Epithelial cell of proximal tubule (primary cell): ENCODE data around the gene CTLA4. TPM values are rescaled to one million over a fixed set of nuclear protein-coding genes. Genes with fewer than 3 reads are reported as not detected.

Source experiments
- DNase-seq: peaks from one replicate; pipeline ENCODE4 v3.0.0-alpha.2; 2011; ENCODE audit warnings: low read depth
- H3K4me3 ChIP-seq: 2 replicates; pipeline ENCODE4 v1.5.1; 2011; ENCODE audit warnings: low read depth, mild to moderate bottlenecking, low read length
- total RNA-seq: library from RNA; depleted of rRNA; stranded (reverse); fragments of >200 nt; gene quantifications from 2 replicates; pipeline ENCODE4 v1.2.3, GENCODE V29; 2015
- TF ChIP-seq, protein P1 (sequence below): conservative IDR thresholded peaks from 2 replicates; pipeline ENCODE4 v1.5.1; 2012; ENCODE audit warnings: low read depth, mild to moderate bottlenecking, low read length

CTLA4 gene
- total RNA-seq, 1 donor from 2014 or later: not detected

DNA sequence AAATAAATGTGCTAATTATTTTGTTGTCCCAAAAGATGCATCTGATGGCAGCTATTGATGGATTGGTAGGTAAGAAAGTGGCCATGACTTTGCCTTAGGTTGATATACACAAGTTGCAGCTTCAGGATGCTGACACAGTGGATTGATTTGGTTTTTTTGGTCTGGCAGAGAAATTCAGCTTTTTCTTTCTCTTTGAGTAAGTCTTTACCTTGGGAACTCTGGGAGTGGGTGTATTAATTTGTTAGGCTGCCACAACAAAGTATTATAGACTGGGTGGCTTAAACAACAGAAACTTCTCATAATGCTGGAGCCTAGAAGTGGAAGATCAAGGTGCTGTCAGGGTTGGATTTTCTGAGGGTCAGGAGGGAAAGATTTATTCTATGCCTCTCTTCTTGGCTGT lies 49.2 kb downstream of the CTLA4 start:
- TF ChIP-seq, protein P1, sequence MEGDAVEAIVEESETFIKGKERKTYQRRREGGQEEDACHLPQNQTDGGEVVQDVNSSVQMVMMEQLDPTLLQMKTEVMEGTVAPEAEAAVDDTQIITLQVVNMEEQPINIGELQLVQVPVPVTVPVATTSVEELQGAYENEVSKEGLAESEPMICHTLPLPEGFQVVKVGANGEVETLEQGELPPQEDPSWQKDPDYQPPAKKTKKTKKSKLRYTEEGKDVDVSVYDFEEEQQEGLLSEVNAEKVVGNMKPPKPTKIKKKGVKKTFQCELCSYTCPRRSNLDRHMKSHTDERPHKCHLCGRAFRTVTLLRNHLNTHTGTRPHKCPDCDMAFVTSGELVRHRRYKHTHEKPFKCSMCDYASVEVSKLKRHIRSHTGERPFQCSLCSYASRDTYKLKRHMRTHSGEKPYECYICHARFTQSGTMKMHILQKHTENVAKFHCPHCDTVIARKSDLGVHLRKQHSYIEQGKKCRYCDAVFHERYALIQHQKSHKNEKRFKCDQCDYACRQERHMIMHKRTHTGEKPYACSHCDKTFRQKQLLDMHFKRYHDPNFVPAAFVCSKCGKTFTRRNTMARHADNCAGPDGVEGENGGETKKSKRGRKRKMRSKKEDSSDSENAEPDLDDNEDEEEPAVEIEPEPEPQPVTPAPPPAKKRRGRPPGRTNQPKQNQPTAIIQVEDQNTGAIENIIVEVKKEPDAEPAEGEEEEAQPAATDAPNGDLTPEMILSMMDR: no peak
- H3K4me3 ChIP-seq: no peak overlapping the region
- no peak for DNase-seq

DNA sequence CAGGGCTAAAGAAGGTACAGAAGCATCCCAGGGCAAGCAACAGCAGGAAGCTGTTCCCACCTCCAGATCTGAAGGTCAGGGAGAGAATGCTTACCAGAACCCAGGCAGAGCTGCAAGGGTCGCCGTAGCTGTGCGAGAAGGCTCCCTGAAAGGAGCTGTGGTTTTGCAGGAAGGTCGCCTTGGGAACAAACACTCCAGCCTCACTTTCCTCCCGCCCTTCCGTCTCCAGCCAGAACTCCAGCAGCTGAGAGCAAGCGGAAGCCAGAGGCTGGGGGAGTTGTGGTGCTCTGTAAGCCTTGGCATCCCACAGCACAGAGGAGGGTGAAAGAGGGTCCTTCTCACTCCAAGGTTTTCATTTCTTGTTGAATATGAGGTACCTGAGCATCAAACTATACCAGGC lies 50.7 kb downstream of the CTLA4 start:
- DNase-seq: no peak
- H3K4me3 ChIP-seq: no peak overlapping the region
- TF ChIP-seq, protein P1: no peak

DNA sequence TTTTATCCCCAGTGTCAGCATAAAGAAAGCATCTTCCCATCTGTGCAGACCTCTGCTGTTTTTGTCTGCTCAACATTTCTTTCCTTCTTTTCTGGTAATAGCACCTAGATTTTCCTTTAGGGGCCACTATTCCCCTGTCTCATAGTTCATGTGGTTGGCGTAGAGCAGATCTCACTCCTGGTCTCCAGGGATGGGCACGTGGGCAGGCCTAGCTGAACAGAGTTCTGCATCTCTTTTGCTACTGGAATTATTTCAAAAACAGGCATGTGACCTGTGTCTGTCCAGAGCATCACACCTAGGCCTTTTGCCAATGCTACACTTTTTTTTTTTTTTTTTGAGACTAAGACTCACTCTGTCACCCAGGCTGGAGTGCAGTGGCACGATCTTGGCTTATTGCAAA lies 51.3 kb downstream of the CTLA4 start:
- no peak for DNase-seq
- TF ChIP-seq, protein P1: no peak
- no peak overlapping the region for H3K4me3 ChIP-seq

Other genes with a start within 250 kb of the CTLA4 start
- gene CD28, start 161.1 kb upstream of the CTLA4 start, total RNA-seq: not detected in 2 replicates
- gene ICOS, start 69.0 kb downstream of the CTLA4 start, total RNA-seq: not detected in 2 replicates